Stomach smooth muscle (tissue), 2 donors: Measurements from ENCODE around the gene RNF148.

Experiments
- H3K27ac ChIP-seq: one replicate; pipeline ENCODE4 v1.7.0; 2013; ENCODE audit warnings: mild to moderate bottlenecking, low read length, inconsistent platforms
- H3K27me3 ChIP-seq, 2 donors: one replicate each; pipeline ENCODE4 v1.7.0; 2013; ENCODE audit warnings: low read length in 2 of 2; ENCODE audit not compliant: insufficient read depth in 2 of 2, control insufficient read depth in 1 of 2
- H3K36me3 ChIP-seq, 2 donors: one replicate each; pipeline ENCODE4 v1.7.0; 2013; ENCODE audit warnings: low read length in 2 of 2; ENCODE audit not compliant: control insufficient read depth in 2 of 2, insufficient read depth in 2 of 2
- H3K4me1 ChIP-seq: one replicate; pipeline ENCODE4 v1.7.0; 2013; ENCODE audit warnings: low read length; ENCODE audit not compliant: control insufficient read depth, insufficient read depth
- H3K4me3 ChIP-seq, 2 donors: one replicate each; pipeline ENCODE4 v1.7.0; 2013; ENCODE audit warnings: low read length in 2 of 2
- H3K9ac ChIP-seq, 2 donors: one replicate each; pipeline ENCODE4 v1.7.0; 2013; ENCODE audit warnings: low read length in 2 of 2, mild to moderate bottlenecking in 1 of 2
- H3K9me3 ChIP-seq, 2 donors: one replicate each; pipeline ENCODE4 v1.7.0; 2013; ENCODE audit warnings: low read length in 2 of 2; ENCODE audit not compliant: control insufficient read depth in 2 of 2
- donor health status: healthy.
- donor health status: Pancreatic carcinoma.

The RNF148 gene

DNA sequence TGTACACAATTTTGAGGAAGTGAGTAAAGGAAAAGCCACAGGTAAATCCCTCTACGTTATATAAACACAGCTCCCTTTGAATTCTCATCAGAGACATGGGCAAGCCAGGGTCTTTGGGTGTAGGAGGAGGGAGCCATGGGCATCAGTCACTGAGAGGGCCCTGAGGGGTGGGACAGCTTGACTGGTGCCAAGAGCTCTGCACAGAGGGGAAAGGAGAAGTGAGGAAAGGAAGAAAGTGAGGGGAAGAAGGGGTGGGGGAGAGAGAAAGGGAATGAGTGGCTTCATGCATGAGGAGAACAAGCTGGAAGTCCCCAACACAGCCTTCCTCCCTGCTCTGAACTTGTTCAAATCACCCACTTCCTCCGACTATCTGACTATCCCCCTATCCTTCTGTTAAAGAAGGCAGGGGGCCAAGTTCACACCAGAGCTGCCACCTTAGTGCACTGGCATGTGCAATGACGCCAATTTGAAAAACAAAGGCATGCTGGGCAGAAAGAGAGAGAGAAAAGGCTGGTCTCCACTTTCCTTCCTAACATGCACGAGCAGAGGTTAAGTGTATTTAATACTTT is 16.4 kb upstream of the RNF148 start:
- no peak overlapping the region for H3K27ac ChIP-seq
- H3K4me1 ChIP-seq = no peaks in the 10 kb centered on the region
- no peaks in the 10 kb centered on the region for H3K9me3 ChIP-seq
- no peak overlapping the region for H3K9ac ChIP-seq
- H3K36me3 ChIP-seq = no peaks in the 10 kb centered on the region
- no peak overlapping the region for H3K4me3 ChIP-seq
- no peaks in the 10 kb centered on the region for H3K27me3 ChIP-seq

DNA sequence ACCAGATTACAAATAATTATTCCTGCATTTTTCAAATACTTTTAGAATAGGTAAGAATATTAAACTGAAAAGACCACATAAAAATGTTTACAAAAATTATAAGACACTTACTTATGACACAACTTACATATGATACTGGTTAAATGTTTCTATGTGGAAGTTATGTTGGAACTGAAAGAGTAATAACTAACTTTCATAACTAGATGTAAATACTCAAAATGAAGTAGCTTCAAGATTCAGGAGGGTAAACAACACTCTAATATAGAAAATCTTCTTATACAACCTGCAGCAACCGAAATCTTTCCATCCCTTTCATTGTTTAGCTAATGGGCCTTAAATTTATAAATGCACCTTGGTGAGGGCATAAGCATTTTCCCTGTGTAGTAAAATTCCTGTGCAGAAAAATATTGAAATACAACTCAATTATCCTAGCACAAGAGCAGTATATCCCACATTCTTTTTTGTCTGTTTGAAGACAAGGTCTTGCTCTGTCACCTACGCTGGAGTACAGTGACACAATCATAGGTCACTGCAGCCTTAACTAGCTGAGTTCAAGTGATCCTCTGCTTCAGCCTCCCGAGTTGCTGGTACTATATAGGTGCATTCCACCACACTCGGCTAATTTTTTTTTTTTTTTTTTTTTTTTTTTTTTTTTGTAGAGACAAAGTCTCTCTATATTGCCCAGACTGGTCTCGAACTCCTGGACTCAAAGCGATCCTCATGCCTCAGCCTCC is 14.8 kb upstream of the RNF148 start:
- no peaks in the 10 kb centered on the region for H3K27me3 ChIP-seq

DNA sequence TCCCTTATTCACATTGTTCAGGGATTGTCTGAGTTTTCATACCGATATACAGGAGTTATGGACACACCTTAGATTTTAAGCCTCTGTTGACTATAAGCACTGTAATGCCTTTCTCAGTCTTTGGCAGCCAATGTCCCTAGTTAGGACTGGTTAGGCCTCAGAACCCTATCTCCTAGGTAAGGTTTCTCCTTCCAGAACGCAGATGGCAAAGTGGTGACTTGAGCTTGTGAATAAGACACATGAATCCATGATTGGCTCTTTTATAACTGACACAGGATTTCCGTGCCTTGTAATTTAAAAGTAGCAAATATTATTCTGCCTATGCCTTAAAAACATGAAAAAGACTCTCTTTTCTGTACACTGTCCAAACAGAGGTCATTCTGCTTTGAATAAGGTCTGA is 12.5 kb upstream of the RNF148 start:
- Histone ChIP-seq H3K4me3 (no peak overlapping the region), H3K27me3 (no peaks in the 10 kb centered on the region), H3K27ac (no peak overlapping the region), H3K9me3 (no peaks in the 10 kb centered on the region), H3K36me3 (no peaks in the 10 kb centered on the region), H3K9ac (no peak overlapping the region), H3K4me1 (no peaks in the 10 kb centered on the region)

More for the DNA sequence above, 14.8 kb upstream of the RNF148 start:
- Histone ChIP-seq H3K4me3 (no peak overlapping the region), H3K9me3 (no peaks in the 10 kb centered on the region), H3K4me1 (no peaks in the 10 kb centered on the region), H3K9ac (no peak overlapping the region), H3K36me3 (no peaks in the 10 kb centered on the region), H3K27ac (no peak overlapping the region)

DNA sequence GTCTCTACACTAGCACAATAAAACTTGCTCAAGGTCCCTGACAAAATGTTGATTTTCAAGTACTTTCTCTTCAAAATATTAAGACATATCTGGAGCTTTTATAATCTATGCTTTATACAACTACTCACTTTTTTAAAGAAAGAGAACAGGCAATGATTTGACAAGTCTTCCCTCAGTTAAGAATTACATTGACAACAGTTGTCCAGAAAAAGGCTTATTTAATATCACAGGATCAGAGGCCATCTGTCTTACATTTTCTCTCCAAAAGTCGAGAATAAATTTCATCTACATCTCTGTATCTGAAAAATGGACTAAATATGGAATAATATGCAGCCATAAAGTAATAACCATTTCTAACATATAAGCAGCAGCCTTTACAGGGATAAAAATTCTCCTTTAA is 8.2 kb upstream of the RNF148 start:
- Histone ChIP-seq H3K36me3 (no peaks in the 10 kb centered on the region), H3K4me1 (no peaks in the 10 kb centered on the region), H3K27me3 (no peaks in the 10 kb centered on the region), H3K4me3 (no peak overlapping the region), H3K9ac (no peak overlapping the region), H3K9me3 (no peaks in the 10 kb centered on the region), H3K27ac (no peak overlapping the region)

DNA sequence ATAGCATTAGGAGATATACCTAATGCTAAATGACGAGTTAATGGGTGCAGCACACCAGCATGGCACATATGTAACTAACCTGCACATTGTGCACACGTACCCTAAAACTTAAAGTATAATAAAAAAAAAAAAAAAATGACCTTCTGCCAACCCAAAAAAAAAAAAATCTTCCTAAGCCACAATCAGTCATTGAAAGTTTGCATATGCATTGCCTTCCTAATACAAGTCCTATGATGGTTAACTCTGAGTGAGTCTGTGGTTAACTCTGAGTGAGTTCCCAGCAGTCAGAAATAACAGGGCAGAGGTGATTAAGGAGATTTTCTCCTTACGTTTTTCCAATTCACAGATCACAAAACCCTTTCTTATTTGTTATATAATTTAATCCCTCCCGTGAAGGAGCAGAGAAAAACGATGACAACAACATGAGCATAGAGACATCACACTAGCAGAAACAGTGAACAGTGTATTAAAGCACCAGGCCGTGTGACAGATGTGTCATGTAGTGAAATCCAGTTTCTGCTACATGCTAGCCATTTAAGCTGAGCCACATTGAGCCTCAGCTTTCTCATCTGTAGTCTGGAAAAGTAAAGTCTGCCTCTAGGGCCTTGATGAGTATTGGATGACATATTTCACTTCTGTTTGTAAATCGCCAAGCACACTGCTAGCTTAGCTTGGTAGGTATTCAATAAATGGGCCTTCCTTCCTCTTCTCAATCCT is 7.4 kb upstream of the RNF148 start:
- Histone ChIP-seq H3K27ac (no peak overlapping the region), H3K9me3 (no peaks in the 10 kb centered on the region), H3K4me3 (no peak overlapping the region), H3K9ac (no peak overlapping the region), H3K36me3 (no peaks in the 10 kb centered on the region), H3K4me1 (no peaks in the 10 kb centered on the region), H3K27me3 (no peaks in the 10 kb centered on the region)

DNA sequence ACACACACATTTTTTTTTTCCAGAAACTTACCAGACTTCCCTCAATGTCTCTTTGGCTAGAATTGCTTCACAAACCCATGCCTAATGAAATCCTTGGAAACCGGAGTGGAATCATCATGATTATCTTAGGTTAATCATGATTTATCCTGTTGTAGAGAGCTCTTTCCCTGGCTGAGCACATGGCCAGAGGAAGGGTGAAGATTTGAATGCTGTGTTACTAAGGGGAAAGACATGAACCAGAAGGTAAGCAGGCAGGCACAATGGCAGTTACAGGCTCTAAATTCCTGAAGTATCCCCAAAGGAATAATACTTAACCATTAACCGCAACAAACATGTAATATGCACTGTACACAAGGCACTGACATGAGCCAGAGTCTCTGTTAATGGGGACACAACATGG is 4.1 kb upstream of the RNF148 start:
- no peaks in the 10 kb centered on the region for H3K4me1 ChIP-seq
- no peaks in the 10 kb centered on the region for H3K9me3 ChIP-seq
- no peak overlapping the region for H3K27ac ChIP-seq
- no peak overlapping the region for H3K9ac ChIP-seq
- no peaks in the 10 kb centered on the region for H3K36me3 ChIP-seq
- H3K27me3 ChIP-seq = no peaks in the 10 kb centered on the region
- no peak overlapping the region for H3K4me3 ChIP-seq

DNA sequence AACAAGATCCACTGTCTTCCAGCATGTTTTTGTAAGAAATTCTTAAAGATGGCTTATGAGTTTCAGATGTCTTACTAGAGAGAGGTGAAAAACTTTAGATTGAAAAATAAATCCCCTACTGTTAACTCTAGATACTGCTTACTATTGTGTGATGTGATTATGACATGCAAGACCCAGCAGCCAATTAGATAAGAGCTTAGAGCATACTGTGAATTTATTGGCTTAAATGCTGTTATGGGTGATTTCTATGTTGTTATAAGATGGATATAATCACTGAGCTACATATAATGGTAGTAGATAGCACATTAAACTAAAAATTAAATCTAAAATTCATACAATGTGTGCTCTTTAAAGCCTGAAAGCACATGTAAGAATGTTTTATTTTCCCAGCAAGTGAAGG is 3.7 kb downstream of the RNF148 start, which contains the start of gene RNF133:
Gene RNF133 (minus strand): TSS at position 101 of the 400 bp plus-strand sequence. CDS start 199 bp downstream, outside the sequence.
- Histone ChIP-seq H3K9me3 (no peaks in the 10 kb centered on the region), H3K27ac (no peak within 1 kb of the TSS), H3K4me3 (no peak within 1 kb of the TSS), H3K27me3 (no peaks in the 10 kb centered on the region), H3K36me3 (no peaks in the 10 kb centered on the region), H3K9ac (no peak within 1 kb of the TSS), H3K4me1 (no peaks in the 10 kb centered on the region)

DNA sequence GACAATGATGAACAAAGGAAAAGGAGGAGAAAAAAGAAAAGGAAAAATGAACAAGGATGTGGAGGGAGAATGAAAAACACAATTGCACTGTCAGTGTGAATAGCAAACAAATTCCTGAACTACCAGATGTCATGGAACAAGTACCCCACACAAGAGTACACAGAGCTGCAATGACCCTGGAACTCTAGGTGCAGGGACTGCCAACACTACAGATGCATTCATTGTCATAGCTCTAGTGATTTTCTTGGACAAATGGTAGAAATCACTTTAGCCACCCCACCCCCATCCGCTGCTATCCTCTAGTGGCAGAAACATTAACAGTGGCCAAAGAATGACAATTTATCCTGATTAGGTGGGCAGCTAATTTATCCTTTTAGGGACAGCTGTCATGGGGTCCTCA is 6.9 kb downstream of the RNF148 start:
- no peaks in the 10 kb centered on the region for H3K4me1 ChIP-seq
- no peak overlapping the region for H3K9ac ChIP-seq
- H3K4me3 ChIP-seq = no peak overlapping the region
- H3K9me3 ChIP-seq = no peaks in the 10 kb centered on the region
- no peak overlapping the region for H3K27ac ChIP-seq
- no peaks in the 10 kb centered on the region for H3K36me3 ChIP-seq
- no peaks in the 10 kb centered on the region for H3K27me3 ChIP-seq

DNA sequence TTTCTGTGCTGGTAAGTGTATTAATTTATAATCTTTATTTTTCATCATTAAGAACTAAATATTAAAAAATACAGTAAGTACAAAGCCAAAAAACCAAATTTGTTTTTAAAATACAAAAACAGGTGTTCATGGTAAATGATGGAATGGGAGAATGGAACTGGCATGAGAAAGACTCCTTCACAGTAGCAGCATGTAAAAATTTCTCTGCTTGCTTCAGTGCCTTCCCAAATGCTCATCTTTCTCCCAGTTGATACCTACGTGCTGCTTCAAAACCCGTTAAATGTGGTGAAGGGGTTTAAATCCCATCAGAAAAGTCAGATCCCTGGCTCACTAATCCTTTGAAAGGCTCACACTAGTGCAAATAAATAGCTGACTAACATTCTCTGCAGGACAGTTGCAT is 8.0 kb downstream of the RNF148 start:
- Histone ChIP-seq H3K4me3 (no peak overlapping the region), H3K27ac (no peak overlapping the region), H3K9me3 (no peaks in the 10 kb centered on the region), H3K9ac (no peak overlapping the region), H3K4me1 (no peaks in the 10 kb centered on the region), H3K27me3 (no peaks in the 10 kb centered on the region), H3K36me3 (no peaks in the 10 kb centered on the region)

DNA sequence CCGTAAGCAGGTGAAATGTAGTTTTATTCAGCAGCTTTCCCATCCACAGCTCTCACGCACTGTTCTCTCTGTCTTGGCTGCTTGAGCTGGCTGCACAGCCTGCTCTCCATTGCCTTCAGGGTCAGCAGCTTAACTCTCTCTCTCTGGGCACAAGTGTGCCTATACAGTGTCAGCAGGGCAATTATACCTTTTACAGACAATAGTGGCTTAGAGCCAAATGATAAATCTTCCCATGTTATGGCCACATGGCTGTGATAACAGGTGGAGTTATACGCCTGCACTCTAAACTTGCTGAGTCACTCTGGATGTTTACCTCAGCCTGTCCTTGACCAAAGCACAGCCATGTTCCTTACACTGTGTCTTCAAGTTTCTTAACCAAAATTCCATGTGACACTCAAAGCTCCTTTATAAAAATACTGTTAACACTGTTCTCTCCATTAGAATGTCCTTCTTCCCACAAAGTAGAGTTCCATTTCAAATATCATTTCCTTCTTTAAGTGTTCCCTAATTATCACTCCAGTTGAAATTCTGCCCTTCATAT is 9.9 kb downstream of the RNF148 start:
- H3K27me3 ChIP-seq = no peaks in the 10 kb centered on the region
- H3K27ac ChIP-seq = no peak overlapping the region
- no peaks in the 10 kb centered on the region for H3K4me1 ChIP-seq
- no peaks in the 10 kb centered on the region for H3K9me3 ChIP-seq
- H3K4me3 ChIP-seq = no peak overlapping the region
- H3K9ac ChIP-seq = no peak overlapping the region
- no peaks in the 10 kb centered on the region for H3K36me3 ChIP-seq
